GM21390 (cell line): ENCODE measurements around the gene SLC47A1.

Source experiments
- ATAC-seq: cut with Tn5 transposase; IDR thresholded peaks from one replicate; pipeline ENCODE4 v1.9.1; 2021; ENCODE audit not compliant: unreplicated experiment

SLC47A1 gene

DNA sequence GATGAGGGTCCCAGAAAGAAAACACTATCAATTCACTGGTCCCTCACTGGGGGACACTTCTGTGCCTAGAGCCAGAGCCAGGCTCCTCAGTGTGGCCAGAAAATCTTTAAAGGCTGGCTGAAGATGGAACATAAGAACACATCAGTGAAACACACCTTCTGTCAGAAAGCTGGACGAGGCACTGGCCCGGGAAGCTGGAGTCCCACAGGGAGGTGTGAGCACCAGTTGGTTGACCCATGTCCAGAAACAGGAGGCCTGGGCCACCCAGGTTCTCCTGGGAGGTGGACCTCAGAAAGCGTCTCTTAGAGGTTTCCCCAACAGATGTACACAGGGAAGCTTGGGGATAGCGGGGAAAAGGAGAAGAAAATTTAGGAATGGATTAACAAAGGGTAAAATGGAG lies 58.7 kb downstream of the SLC47A1 start:
- no peak for ATAC-seq

DNA sequence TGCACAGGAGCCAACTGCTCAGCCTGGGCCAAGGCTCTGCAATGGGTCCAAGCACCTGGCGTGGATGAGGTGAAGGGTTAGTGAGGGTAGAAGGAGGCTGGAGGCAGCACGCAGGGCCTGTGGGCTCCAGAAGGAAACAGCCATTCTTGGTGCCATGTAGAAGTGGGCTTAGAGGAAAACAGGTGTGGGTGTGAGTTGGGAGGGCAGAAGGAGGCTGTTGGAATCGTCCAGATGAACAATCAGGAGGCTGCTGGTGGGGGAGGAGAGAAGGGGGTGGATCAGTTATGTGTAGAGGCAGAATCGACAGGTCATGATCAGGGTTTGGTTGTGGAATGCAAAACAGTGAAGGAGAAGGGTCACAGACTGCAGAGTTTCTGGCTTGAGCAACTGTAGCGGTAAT lies 63.2 kb downstream of the SLC47A1 start:
- ATAC-seq = no peak

DNA sequence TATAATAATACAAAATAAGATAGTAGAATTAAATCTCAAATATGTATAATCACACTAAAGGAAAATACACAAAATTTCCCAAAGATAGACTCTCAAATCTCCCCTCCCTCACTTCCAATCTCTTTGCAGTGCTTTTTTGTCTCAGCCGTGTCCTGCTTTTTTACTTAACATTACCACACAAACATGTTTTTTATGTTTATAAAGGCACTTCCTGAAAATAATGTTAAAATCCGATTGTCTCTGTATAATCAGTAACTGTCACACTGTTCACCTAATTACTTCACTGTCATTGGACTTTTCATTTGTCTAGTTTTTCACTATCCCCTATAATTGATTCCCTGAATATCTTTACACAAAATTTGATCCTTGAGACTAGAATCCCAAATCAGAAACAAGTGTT lies 76.7 kb downstream of the SLC47A1 start:
- no peak for ATAC-seq

DNA sequence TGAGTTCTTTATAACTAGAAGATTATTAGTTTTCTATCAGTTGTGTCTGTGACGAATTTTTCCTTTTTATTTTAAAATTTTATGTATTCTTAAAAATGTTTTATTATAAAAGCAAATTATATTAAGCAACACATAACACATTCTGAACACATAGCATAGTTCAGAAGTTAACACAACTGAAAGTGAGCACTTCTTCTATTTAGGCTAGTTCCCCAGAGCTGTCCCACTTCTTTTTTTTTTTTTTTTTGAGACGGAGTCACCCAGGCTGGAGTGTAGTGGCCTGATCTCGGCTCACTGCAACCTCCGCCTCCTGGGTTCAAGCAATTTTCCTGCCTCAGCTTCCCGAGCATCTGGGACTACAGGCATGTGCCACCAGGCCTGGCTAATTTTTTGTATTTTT lies 77.2 kb downstream of the SLC47A1 start:
- no peak for ATAC-seq

DNA sequence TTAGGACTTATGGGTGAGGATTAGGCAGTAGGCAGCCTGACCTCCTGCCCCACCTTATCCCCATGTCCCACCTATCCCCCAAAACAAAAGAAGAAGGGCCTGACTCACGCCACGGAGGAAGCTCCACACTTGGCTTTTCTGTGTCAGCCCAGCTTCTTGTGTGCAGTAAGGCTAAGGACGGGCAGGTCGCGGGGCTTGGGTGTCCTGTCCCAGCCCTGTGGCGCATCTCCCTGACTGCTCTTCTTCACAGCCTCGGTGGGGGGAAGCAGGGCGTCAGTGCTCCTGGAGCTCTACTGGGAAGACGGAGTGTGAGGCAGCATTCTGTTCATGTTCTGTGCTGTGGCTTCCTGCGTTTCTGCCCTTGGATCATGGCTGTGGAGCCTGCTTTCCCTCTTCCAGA lies 80.3 kb downstream of the SLC47A1 start:
- ATAC-seq = no peak

DNA sequence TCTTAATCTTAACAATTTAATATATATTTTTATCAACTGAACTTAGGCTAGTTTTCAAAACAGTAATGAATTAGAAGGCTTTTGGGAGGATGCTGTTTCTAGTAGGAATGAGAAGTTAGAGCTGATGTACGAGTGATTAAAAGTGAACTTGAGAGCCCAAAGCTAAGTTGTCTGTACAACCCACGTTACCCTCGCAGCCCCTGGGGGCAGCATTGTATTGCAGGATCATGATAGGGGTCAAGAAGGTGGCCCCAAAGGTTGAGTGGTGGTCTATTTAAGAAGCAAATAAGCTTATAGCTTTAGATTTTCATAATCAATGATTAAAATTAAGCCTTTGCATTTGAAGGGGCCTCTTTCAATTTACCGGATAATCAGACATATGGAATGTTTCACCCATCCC lies 81.2 kb downstream of the SLC47A1 start:
- no peak for ATAC-seq

DNA sequence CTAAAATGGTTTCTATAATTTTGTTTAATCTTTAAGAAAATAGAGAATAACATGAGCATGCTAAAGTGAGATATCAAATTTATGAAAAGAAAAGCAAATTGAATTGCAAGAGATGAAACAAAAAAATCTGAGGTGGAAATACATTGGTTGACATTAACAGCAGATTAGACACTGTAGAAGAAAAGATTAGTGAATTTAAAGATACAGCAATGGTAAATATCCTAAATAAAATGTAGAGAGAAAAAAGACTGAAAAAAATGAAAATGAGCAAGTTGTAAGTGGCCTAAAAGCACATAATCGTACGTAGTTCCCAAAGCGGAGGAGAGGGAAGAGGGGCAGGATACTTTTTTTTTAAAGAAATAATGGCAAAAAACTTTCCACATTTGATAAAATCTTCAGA lies 84.4 kb downstream of the SLC47A1 start:
- ATAC-seq = no peak

DNA sequence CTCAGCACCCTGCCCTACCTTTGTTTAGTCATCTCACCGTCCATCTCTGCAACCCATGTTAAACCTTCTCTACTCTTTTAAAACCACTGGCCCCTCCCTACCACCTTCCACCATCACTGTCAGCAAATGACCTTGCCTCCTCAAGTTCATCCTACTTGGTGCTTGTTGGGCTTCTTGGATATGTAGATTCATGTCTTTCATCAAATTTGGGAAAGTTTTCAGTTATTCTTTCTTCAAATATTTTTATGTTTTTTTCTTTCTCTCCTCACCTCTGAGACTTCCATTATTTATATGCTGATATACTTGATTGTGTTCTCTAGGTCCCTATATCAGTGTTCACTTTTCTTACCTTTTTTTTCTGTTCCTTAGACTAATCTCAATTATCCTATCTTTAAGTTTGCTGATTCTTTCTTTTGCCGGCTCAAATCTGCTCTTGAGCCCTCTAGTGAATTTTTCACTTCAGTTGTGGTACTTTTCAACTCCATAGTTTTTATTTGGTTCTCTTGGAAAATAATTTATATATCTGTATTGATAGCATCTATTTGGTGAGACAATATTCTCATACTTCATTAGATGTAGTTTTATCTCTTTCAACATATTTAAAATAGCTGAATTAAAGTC lies 86.2 kb downstream of the SLC47A1 start:
- no peak for ATAC-seq

DNA sequence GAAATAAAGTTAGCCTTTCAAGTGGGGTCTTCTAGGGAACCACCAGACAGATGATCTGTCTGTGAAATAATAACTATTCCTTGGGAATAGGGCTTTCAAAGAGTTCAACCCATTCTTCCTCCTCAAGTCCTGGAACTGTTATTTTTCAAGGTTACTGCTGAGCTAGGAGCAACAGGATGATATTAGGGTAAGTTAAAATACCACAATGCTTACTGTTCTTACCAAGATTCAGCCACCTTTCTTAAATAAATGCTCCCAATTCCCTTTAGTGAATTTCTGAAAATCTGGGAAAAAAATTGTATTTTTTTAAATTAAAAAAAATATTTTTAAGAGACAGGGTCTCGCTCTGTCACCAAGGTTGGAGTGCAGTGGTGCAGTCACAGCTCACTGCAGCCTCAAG lies 88.0 kb downstream of the SLC47A1 start:
- ATAC-seq = no peak

DNA sequence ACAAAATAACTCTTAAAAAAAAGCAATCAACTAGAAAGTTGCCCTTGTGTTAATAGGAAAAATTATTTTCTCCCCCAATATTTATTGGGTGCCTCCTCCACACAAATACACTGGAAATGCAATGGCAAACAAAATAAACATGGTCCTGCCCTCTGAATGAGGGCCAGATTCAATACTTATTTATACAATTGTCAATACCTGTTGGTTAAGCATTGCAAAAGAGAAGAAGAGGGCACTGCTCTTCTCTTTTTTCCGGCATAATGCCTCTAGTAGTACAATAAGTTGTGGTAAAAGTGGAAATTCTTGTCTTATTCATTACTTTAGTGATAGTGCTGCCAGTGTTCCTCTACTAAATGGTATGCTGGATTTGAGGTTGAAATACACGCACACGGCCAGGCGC lies 92.4 kb downstream of the SLC47A1 start:
- no peak for ATAC-seq
